GM18951 (cell line): ENCODE measurements around the gene SNIP1.

Experiments
- POLR2A ChIP-seq: IDR thresholded peaks from 4 replicates; pipeline ENCODE4 v1.6.1; 2011; ENCODE audit warnings: mild to moderate bottlenecking; ENCODE audit not compliant: insufficient read length, insufficient read depth; ENCODE audit errors: extremely low read depth
- in situ Hi-C: fragments of 300-500 bp; cut with MboI; formaldehyde crosslinking; loops from one replicate; pipeline ENCODE4 v1.12.0; 2022; ENCODE audit warnings: low sequenced_read_pairs, mixed read lengths, inconsistent platforms; ENCODE audit not compliant: unreplicated experiment

Gene SNIP1

GRCh38 chr1:37486680-37487618, 67.1 kb downstream of the SNIP1 start:
- in situ Hi-C loops, result no loop called here
- TF ChIP-seq POLR2A, result no peak

- in situ Hi-C loops, result no loop called here
- no peak for TF ChIP-seq POLR2A
Measured at GRCh38 chr1:37485902-37486679, 68.0 kb downstream of the SNIP1 start.
